Measurements from ENCODE around the gene PLD6.

PLD6 gene

GRCh38 chr17:17235212-17236174 is 29.4 kb upstream of the PLD6 start:
- TF ChIP-seq, protein P1, sequence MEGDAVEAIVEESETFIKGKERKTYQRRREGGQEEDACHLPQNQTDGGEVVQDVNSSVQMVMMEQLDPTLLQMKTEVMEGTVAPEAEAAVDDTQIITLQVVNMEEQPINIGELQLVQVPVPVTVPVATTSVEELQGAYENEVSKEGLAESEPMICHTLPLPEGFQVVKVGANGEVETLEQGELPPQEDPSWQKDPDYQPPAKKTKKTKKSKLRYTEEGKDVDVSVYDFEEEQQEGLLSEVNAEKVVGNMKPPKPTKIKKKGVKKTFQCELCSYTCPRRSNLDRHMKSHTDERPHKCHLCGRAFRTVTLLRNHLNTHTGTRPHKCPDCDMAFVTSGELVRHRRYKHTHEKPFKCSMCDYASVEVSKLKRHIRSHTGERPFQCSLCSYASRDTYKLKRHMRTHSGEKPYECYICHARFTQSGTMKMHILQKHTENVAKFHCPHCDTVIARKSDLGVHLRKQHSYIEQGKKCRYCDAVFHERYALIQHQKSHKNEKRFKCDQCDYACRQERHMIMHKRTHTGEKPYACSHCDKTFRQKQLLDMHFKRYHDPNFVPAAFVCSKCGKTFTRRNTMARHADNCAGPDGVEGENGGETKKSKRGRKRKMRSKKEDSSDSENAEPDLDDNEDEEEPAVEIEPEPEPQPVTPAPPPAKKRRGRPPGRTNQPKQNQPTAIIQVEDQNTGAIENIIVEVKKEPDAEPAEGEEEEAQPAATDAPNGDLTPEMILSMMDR (IDR thresholded peaks at IDR 0.05; ENCODE audit: control insufficient read depth, insufficient read depth, low read depth, low read length, missing control alignments), result no peak
- peak overlapping the region; percentile 99 for H3K4me3 ChIP-seq (ENCODE audit: control insufficient read depth, low read depth, low read length)
- no peak for DNase-seq (ENCODE audit: low read depth)

DNA sequence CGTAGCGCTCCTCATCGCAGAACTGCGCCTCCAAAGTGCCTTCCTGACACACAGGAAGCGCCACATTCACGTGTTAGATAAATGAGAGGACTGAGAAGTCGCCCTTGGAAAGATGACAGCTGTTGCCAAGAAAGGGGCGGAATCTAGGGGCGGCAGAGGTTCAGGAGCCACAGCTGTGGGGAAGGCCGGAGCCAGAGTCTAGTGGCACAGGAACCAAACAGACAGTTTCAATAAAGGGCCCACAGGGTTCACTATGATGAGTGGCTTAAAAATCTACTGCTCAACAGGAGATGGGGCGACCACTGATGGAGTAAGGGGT is 26.1 kb upstream of the PLD6 start:
- H3K4me3 ChIP-seq (ENCODE audit: control insufficient read depth, low read depth, low read length), result no peak overlapping the region
- TF ChIP-seq, protein P1 (IDR thresholded peaks at IDR 0.05; ENCODE audit: control insufficient read depth, insufficient read depth, low read depth, low read length, missing control alignments), result no peak
- DNase-seq (ENCODE audit: low read depth), result no peak

DNA sequence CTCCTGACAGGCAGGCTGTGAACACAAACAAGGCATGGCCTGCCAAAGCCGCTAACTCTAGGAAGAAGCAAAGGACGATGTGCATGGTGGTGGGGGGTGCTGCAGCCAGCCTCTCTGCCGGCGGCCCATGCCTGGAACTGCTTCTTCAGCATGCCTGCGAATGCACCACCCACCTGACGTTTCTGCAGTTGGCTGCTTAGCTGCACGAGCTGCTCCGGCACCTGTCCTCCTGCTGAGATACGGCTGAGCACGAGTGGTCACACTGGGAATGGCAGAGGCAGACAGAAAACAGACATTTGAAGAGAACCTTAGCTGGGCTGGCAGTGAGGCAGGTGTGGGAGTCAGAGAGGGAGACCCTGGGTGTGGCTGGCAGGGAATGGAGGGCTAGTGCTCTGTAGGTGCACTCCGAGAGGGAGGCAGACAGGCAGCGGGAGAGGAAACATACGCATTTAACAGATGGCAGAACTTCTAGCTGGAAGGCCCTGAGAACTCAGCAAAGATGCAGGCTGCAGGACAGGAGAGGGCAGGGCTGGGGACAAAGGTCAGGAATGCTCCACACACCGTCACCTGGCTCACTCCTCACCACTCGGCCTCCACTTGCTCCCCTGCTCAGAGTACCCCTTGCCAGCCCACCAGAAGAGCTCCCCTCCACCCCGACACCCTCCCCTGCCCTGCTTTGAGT is 25.6 kb upstream of the PLD6 start:
- TF ChIP-seq, protein P1 (IDR thresholded peaks at IDR 0.05; ENCODE audit: control insufficient read depth, insufficient read depth, low read depth, low read length, missing control alignments), result no peak
- H3K4me3 ChIP-seq (ENCODE audit: control insufficient read depth, low read depth, low read length), result no peak overlapping the region
- no peak for DNase-seq (ENCODE audit: low read depth)

- no peak for DNase-seq (ENCODE audit: low read depth)
- TF ChIP-seq, protein P1 (IDR thresholded peaks at IDR 0.05; ENCODE audit: control insufficient read depth, insufficient read depth, low read depth, low read length, missing control alignments), result no peak
- no peak overlapping the region for H3K4me3 ChIP-seq (ENCODE audit: control insufficient read depth, low read depth, low read length)
Measured at GRCh38 chr17:17229416-17230384, 23.6 kb upstream of the PLD6 start.

GRCh38 chr17:17228521-17229279 is 22.6 kb upstream of the PLD6 start:
- DNase-seq (ENCODE audit: low read depth), result no peak
- no peak overlapping the region for H3K4me3 ChIP-seq (ENCODE audit: control insufficient read depth, low read depth, low read length)
- TF ChIP-seq, protein P1 (IDR thresholded peaks at IDR 0.05; ENCODE audit: control insufficient read depth, insufficient read depth, low read depth, low read length, missing control alignments), result no peak
